Colonic mucosa (tissue), 4 donors: ENCODE results near the gene ICE2. TPM values are rescaled to one million over a fixed set of nuclear protein-coding genes. Genes with fewer than 3 reads are reported as not detected.

Experiments used
- DNase-seq: peaks from one replicate; pipeline ENCODE4 v3.0.0-alpha.2; 2020
- H3K27ac ChIP-seq: fragments of 200-600 bp; one replicate; pipeline ENCODE4 v1.8.0; 2021
- H3K27me3 ChIP-seq: fragments of 200-600 bp; one replicate; pipeline ENCODE4 v1.8.0; 2021
- H3K36me3 ChIP-seq: fragments of 200-600 bp; one replicate; pipeline ENCODE4 v1.8.0; 2021
- H3K4me1 ChIP-seq: fragments of 200-600 bp; one replicate; pipeline ENCODE4 v1.8.0; 2021; ENCODE audit warnings: mild to moderate bottlenecking
- H3K4me3 ChIP-seq: fragments of 200-600 bp; one replicate; pipeline ENCODE4 v1.8.0; 2021
- H3K9ac ChIP-seq, 2 donors: one replicate each; pipeline ENCODE4 v1.7.0; 2013; ENCODE audit warnings: control low read depth in 2 of 2, low read depth in 2 of 2, low read length in 2 of 2
- H3K9me3 ChIP-seq: fragments of 200-600 bp; one replicate; pipeline ENCODE4 v1.8.0; 2021
- intact Hi-C: fragments of 100-400 bp; cut with DNase I; formaldehyde crosslinking; loops from one replicate; pipeline ENCODE4 v1.14.1; 2022
- total RNA-seq, 2 donors: library from RNA; stranded (reverse); fragmentation: NEBNext Ultra II Directional in 1 of 2; extraction: Animal tissue kit (Norgen Biotek cat#: 25700) in 1 of 2; gene quantifications; one replicate each; pipeline ENCODE4 v1.2.1, GENCODE V29; 2021
- TF ChIP-seq, protein P1 (sequence below): fragments of 200-600 bp; IDR thresholded peaks from one replicate; pipeline ENCODE4 v1.8.0; 2022; ENCODE audit warnings: antibody characterized with exemption, mild to moderate bottlenecking
- donor health status: healthy.
- donor health status: DM: no; HTN: no; CAD: no.
- donor health status: DM: no; HTN: no; CAD: no.

ICE2 gene
- total RNA-seq, 2 donors from 2014 or later, result 37.3 to 37.7 TPM

GRCh38 chr15:60376677-60377095 is 102.3 kb downstream of the ICE2 start:
- Histone ChIP-seq H3K4me3 (no peak overlapping the region), H3K27me3 (no peaks in the 10 kb centered on the region), H3K9me3 (no peaks in the 10 kb centered on the region), H3K36me3 (peaks cover 4% of the 10 kb centered on the region), H3K4me1 (peaks cover 12% of the 10 kb centered on the region), H3K27ac (no peak overlapping the region), H3K9ac (no peak overlapping the region)
- DNase-seq, result no peak
- TF ChIP-seq, protein P1, sequence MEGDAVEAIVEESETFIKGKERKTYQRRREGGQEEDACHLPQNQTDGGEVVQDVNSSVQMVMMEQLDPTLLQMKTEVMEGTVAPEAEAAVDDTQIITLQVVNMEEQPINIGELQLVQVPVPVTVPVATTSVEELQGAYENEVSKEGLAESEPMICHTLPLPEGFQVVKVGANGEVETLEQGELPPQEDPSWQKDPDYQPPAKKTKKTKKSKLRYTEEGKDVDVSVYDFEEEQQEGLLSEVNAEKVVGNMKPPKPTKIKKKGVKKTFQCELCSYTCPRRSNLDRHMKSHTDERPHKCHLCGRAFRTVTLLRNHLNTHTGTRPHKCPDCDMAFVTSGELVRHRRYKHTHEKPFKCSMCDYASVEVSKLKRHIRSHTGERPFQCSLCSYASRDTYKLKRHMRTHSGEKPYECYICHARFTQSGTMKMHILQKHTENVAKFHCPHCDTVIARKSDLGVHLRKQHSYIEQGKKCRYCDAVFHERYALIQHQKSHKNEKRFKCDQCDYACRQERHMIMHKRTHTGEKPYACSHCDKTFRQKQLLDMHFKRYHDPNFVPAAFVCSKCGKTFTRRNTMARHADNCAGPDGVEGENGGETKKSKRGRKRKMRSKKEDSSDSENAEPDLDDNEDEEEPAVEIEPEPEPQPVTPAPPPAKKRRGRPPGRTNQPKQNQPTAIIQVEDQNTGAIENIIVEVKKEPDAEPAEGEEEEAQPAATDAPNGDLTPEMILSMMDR, result no peak
- intact Hi-C loops, result no loop called here

DNA sequence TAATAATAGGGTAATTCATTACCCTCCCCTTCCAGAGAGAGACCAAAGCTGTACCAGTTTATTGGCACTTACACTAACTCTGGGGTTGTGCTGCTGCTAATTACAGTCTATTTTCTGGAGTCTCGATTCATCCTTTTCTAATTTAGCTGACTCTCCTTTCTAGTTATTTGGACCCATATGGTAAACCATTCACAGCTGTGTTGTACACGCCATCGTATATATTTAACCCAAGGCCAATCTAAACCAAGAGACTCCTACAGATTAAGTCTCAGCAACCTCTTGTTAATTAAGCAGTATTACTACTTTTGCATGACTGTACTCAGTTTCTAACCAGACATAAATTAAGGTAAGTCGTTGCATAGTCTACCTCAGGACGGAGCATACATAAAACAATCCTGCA is 103.6 kb downstream of the ICE2 start:
- Histone ChIP-seq H3K4me1 (peaks cover 21% of the 10 kb centered on the region), H3K4me3 (no peak overlapping the region), H3K9ac (no peak overlapping the region), H3K9me3 (no peaks in the 10 kb centered on the region), H3K36me3 (peaks cover 4% of the 10 kb centered on the region), H3K27me3 (no peaks in the 10 kb centered on the region), H3K27ac (peak overlapping the region; percentile 19)
- no peak for DNase-seq
- TF ChIP-seq, protein P1, result no peak
- intact Hi-C loops, result no loop called here

GRCh38 chr15:60374628-60375081 is 104.3 kb downstream of the ICE2 start:
- H3K36me3 ChIP-seq, result no peaks in the 10 kb centered on the region
- no peak for DNase-seq
- H3K27ac ChIP-seq, result peak overlapping the region; percentile 19
- no peaks in the 10 kb centered on the region for H3K27me3 ChIP-seq
- H3K9ac ChIP-seq, result peak overlapping the region in 1 of 2 donors; percentile 3
- intact Hi-C loops, result no loop called here
- H3K9me3 ChIP-seq, result no peaks in the 10 kb centered on the region
- TF ChIP-seq, protein P1, result no peak
- no peak overlapping the region for H3K4me3 ChIP-seq
- H3K4me1 ChIP-seq, result peaks cover 21% of the 10 kb centered on the region

- TF ChIP-seq, protein P1, result no peak
- H3K36me3 ChIP-seq, result no peaks in the 10 kb centered on the region
- peaks cover 21% of the 10 kb centered on the region for H3K4me1 ChIP-seq
- no peaks in the 10 kb centered on the region for H3K9me3 ChIP-seq
- no peak overlapping the region for H3K9ac ChIP-seq
- peak overlapping the region; percentile 19 for H3K27ac ChIP-seq
- no peak for DNase-seq
- H3K4me3 ChIP-seq, result no peak overlapping the region
- intact Hi-C loops, result no loop called here
- no peaks in the 10 kb centered on the region for H3K27me3 ChIP-seq
Observed at GRCh38 chr15:60374209-60374608, 104.7 kb downstream of the ICE2 start.

DNA sequence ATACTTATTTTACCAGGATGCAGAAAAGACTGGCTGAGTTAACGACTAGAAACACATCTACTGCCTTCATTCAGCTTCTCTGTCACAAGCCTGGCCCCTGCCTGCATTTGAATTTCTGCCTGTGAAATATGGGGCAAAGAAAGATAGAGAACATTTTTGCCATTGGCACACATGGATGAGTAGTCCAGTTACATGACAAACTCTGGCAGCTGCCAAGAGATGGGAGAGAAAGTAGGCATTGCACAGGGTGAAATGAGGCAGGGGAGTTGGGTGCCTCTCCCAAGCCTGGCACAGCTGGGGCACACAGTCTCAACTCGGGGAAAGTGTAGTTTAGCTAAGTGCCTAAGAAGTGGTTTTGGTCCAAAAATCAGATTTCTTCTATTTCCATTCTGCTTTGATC is 105.2 kb downstream of the ICE2 start:
- Histone ChIP-seq H3K9me3 (no peaks in the 10 kb centered on the region), H3K36me3 (no peaks in the 10 kb centered on the region), H3K27ac (peak overlapping the region; percentile 19), H3K4me3 (no peak overlapping the region), H3K4me1 (peaks cover 21% of the 10 kb centered on the region), H3K27me3 (no peaks in the 10 kb centered on the region), H3K9ac (no peak overlapping the region)
- no peak for DNase-seq
- intact Hi-C loops, result no loop called here
- TF ChIP-seq, protein P1, result no peak
